Measurements from ENCODE around the gene EXOC3. TPM values are rescaled to one million over a fixed set of nuclear protein-coding genes. Genes with fewer than 3 reads are reported as not detected.
A peak's percentile ranks its signal among the peaks of the same experiment; 100 is the strongest.
"Not testable (repeated sequence)": the region's sequence is repeated elsewhere in the genome, so short reads cannot be mapped to it uniquely, and the experiment has no call there.

The EXOC3 gene
- total RNA-seq, 4 donors from 2014 or later, result 46.4 to 92.7 (median 60.3) TPM

DNA sequence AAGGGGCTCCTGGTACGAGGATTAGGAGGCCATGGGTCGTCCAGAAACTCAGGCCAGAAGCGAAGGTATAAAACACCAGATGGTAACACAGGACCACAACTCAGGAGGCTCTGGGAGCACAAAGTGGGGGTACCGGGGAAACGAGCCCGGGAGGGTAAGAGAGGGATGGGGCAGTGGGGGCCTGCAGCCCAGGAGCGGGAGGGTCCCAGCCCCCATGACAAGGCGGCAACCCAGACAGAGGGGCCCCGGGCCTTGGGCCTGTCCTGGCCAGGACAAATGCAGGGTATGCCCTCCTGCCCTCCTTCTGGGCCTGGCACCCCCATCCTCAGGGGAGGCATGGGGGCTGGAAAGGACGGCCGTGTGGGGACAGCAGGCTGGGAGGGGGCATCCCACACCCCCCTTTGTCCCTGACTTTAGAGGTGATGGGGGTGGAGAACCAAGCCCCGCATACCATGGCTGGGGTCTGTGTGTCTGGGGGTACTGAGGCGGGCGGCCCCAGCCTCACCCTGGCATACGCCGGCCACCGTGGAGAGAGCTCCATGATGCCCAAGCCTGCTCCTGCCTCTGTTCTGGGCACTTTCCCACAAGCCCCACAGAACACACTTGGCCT lies 47.0 kb upstream of the EXOC3 start:
- WGBS, 2 donors (ENCODE audit: low coverage in 1 of 2), result 95% methylated on average over 10 of the region's 17 CpGs; no CpG with 5 or more reads in 1 of the 2 donors
- Histone ChIP-seq H3K9me3 (no peaks in the 10 kb centered on the region), H3K27me3 (peaks cover 3% of the 10 kb centered on the region), H3K36me3 (no peaks in the 10 kb centered on the region), H3K4me3 (no peak overlapping the region), H3K27ac (peak overlapping the region in 1 of 4 donors; percentile 29), H3K4me1 (peaks cover 0 to 15% (median 11%) of the 10 kb centered on the region in 3 donors)
- peak; percentile 4 for ATAC-seq
- no peak for TF ChIP-seq CTCF (IDR thresholded peaks at IDR 0.05)
- no peak for TF ChIP-seq POLR2AphosphoS5 (IDR thresholded peaks at IDR 0.05)
- no peak for TF ChIP-seq POLR2A (IDR thresholded peaks at IDR 0.05)
- no peak for TF ChIP-seq EP300 (IDR thresholded peaks at IDR 0.05)

- Histone ChIP-seq H3K36me3 (no peaks in the 10 kb centered on the region), H3K4me3 (no peak overlapping the region), H3K9me3 (no peaks in the 10 kb centered on the region), H3K27me3 (peaks cover 9% of the 10 kb centered on the region), H3K4me1 (peaks cover 0 to 15% (median 11%) of the 10 kb centered on the region in 3 donors), H3K27ac (no peak overlapping the region)
- 98% methylated on average over 6 of the region's 13 CpGs; no CpG with 5 or more reads in 1 of the 2 donors for WGBS, 2 donors (ENCODE audit: low coverage in 1 of 2)
- no peak for ATAC-seq
- no peak for TF ChIP-seq POLR2AphosphoS5 (IDR thresholded peaks at IDR 0.05)
- no peak for TF ChIP-seq POLR2A (IDR thresholded peaks at IDR 0.05)
- TF ChIP-seq EP300 (IDR thresholded peaks at IDR 0.05), result no peak
- no peak for TF ChIP-seq CTCF (IDR thresholded peaks at IDR 0.05)
Observed at GRCh38 chr5:396531-396961, 46.4 kb upstream of the EXOC3 start.

DNA sequence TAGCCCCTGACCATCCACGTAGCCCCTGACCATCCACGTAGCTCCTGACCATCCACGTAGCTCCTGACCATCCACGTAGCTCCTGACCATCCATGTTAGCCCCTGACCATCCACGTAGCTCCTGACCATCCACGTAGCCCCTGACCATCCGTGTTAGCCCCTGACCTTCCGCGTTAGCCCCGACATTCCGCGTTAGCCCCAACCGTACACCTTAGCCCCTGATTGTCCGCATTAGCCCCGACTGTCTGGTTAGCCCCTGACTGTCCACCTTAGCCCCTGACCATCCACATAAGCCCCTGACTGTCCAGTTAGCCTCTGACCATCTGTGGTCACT lies 44.9 kb upstream of the EXOC3 start:
- peaks cover 11% of the 10 kb centered on the region for H3K27me3 ChIP-seq
- not testable (repeated sequence) for H3K9me3 ChIP-seq, ATAC-seq, H3K27ac ChIP-seq, H3K4me3 ChIP-seq, H3K36me3 ChIP-seq
- WGBS, 2 donors (ENCODE audit: low coverage in 1 of 2), result 94 to 95% methylated on average over 13 of the region's 15 CpGs
- H3K4me1 ChIP-seq, result peaks cover 0 to 15% (median 11%) of the 10 kb centered on the region in 3 donors

- Histone ChIP-seq H3K4me3 (no peak overlapping the region), H3K27ac (no peak overlapping the region), H3K4me1 (peaks cover 0 to 15% (median 11%) of the 10 kb centered on the region in 3 donors), H3K27me3 (peaks cover 11% of the 10 kb centered on the region), H3K9me3 (no peaks in the 10 kb centered on the region), H3K36me3 (no peaks in the 10 kb centered on the region)
- no peak for ATAC-seq
- TF ChIP-seq CTCF (IDR thresholded peaks at IDR 0.05) (no peak), POLR2AphosphoS5 (IDR thresholded peaks at IDR 0.05) (no peak), POLR2A (IDR thresholded peaks at IDR 0.05) (no peak), EP300 (IDR thresholded peaks at IDR 0.05) (no peak)
- 100% methylated on average over 6 of the region's 35 CpGs; no CpG with 5 or more reads in 1 of the 2 donors for WGBS, 2 donors (ENCODE audit: low coverage in 1 of 2)
Observed at GRCh38 chr5:398475-399295, 44.3 kb upstream of the EXOC3 start.

DNA sequence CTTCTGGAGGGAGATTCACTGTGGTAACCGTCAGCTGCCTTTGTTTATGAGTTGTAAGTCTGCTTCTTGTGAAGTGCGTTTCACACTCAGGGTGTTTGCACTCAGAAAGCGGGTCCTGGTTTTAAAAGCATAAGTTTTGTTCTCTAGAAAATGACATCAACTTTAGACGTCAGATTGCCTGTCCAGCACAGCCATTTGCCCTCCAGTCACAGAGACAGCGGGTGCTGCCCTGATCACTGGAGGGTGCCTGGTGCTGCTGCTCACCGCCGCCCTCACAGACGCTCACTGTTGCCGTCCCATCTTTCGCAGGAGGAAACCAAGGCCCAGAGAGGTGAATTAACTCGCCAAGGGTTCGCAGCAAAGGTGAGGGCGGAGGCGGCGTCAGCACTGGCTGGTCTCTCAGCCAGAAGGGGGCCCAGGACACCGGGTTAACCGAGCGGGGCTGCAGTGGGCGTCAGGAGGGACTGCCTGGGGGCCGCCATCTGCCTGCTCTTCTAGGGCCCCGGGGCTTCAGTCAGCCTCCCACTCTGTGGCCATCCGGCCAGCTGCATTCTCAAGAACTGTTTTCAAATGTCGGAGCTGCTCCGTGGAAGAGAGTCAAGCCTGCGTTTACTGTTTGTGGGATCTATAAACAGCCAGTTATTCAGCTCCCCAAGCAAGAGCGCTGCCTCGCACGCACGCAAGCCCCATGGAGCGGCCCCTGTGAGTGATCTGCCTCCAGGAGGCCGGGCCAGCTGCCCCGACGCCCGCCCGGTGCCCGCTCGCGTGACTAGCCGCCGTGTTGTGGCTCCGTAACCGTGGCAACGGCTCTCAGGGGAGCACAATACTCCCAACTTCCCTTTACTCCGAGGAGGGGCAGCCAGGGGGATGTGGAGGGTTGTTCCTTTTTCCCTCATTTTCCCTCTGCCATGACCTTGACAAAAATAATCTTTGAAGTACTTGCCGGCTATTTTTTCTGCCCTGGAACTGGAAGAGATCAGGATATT lies 43.4 kb upstream of the EXOC3 start:
- ATAC-seq, result peak; percentile 78
- Histone ChIP-seq H3K36me3 (no peaks in the 10 kb centered on the region), H3K27me3 (peaks cover 11% of the 10 kb centered on the region), H3K4me1 (peaks cover 0 to 15% (median 11%) of the 10 kb centered on the region in 3 donors), H3K4me3 (peak overlapping the region in 1 of 2 donors; percentile 37), H3K27ac (peak overlapping the region in 1 of 4 donors; percentile 58), H3K9me3 (no peaks in the 10 kb centered on the region)
- TF ChIP-seq EP300 (IDR thresholded peaks at IDR 0.05), result no peak
- TF ChIP-seq POLR2AphosphoS5 (IDR thresholded peaks at IDR 0.05), result no peak
- no peak for TF ChIP-seq CTCF (IDR thresholded peaks at IDR 0.05)
- WGBS, 2 donors (ENCODE audit: low coverage in 1 of 2), result 20 to 65% methylated on average over 2 to 4 of the region's 45 CpGs

All from gastroesophageal sphincter (tissue), 4 donors.